Activated naive CD8-positive, alpha-beta T cell treated with anti-CD3 and anti-CD28 coated beads, Interleukin-2, amount 50 U/mL, for 24 hours (primary cell): ENCODE measurements around the gene SLC44A5.
"Not testable (repeated sequence)": the region's sequence is repeated elsewhere in the genome, so short reads cannot be mapped to it uniquely, and the experiment has no call there.

Experiments used
- ATAC-seq: fragments of 150-1000 bp; cut with Tn5 transposase; one replicate; pipeline ENCODE4 v1.10.0; 2021
- DNase-seq: peaks from one replicate; pipeline ENCODE4 v3.0.0; 2021
- H3K27ac Mint-ChIP-seq: one replicate; pipeline ENCODE4 v1.8.0; 2021; ENCODE audit warnings: mild to moderate bottlenecking, mixed read lengths
- H3K27me3 Mint-ChIP-seq: one replicate; pipeline ENCODE4 v1.8.0; 2021; ENCODE audit warnings: mixed read lengths
- H3K36me3 Mint-ChIP-seq: one replicate; pipeline ENCODE4 v1.8.0; 2021; ENCODE audit warnings: low read depth, mixed read lengths
- H3K4me1 Mint-ChIP-seq: one replicate; pipeline ENCODE4 v1.8.0; 2021; ENCODE audit warnings: mixed read lengths
- H3K4me3 Mint-ChIP-seq: one replicate; pipeline ENCODE4 v1.8.0; 2021; ENCODE audit warnings: mild to moderate bottlenecking, moderate library complexity, mixed read lengths
- H3K9me3 Mint-ChIP-seq: one replicate; pipeline ENCODE4 v1.8.0; 2021; ENCODE audit warnings: mixed read lengths

Gene SLC44A5

GRCh38 chr1:75520862-75521475 is 89.9 kb downstream of the SLC44A5 start:
- ATAC-seq: no peak

DNA sequence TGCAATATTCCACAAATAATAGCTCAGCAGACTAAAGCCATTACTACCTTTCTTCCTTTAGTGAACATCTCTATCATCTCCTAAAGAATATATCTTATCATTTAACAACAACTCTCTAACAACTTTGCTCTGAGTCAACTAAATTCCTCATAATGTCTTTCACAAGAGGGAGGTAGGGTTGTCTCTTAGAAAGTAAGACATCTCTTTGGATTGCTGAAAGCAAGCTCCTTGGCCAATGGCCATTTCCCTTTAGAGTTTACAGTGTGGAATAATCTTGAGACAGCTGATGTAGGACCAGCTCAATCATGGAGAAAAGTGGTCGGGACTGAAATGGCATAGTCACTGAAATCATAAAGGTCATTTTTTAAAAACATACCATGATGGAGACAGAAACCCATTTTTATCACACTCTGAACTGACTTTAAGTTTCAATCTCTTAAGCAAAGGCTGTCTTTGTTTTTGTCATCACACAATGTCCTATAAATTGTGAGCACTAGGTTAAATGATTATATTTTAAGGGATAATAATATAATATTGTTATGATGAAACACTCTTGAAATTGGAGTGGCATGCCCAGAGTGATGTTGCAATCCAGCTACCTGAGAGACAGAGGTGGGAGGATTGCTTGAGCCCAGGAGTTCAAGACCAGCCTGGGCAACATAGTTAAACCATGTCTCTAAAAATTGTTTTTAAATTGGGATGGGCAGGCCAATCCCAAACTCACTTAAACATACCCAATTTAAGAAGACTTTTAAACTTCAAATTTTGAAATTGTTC is 91.1 kb downstream of the SLC44A5 start:
- no peak for ATAC-seq
- Mint-ChIP-seq H3K4me1 (no peaks in the 10 kb centered on the region), H3K36me3 (no peaks in the 10 kb centered on the region), H3K27ac (no peak overlapping the region), H3K4me3 (no peak overlapping the region), H3K9me3 (no peaks in the 10 kb centered on the region), H3K27me3 (no peaks in the 10 kb centered on the region)
- no peak for DNase-seq

More at GRCh38 chr1:75520862-75521475, 89.9 kb downstream of the SLC44A5 start:
- no peak overlapping the region for H3K4me3 Mint-ChIP-seq
- DNase-seq: no peak
- no peaks in the 10 kb centered on the region for H3K9me3 Mint-ChIP-seq
- H3K27ac Mint-ChIP-seq: no peak overlapping the region
- no peaks in the 10 kb centered on the region for H3K27me3 Mint-ChIP-seq
- no peaks in the 10 kb centered on the region for H3K36me3 Mint-ChIP-seq
- no peaks in the 10 kb centered on the region for H3K4me1 Mint-ChIP-seq

DNA sequence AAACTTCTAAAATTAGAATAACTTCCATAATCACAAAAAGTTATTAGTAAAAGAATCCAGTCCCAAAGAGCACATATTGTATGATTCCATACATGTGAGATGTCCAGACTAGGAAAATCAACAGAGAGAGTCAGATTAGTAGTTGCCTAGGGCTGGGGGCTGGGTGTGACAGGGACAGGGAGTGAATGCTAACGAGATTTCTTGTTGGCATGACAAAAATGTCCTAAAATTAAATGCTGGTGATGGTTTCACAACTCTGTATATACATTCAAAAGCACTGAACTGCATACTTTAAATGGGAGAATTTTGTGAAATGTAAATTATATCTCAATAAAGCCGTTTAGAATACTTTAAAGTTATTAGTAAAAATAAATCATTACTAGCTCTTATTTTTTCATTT is 92.2 kb downstream of the SLC44A5 start:
- no peak for ATAC-seq
- Mint-ChIP-seq H3K9me3 (no peaks in the 10 kb centered on the region), H3K27me3 (no peaks in the 10 kb centered on the region), H3K4me3 (no peak overlapping the region), H3K27ac (no peak overlapping the region), H3K36me3 (no peaks in the 10 kb centered on the region), H3K4me1 (no peaks in the 10 kb centered on the region)
- DNase-seq: no peak

GRCh38 chr1:75514270-75514669 is 96.6 kb downstream of the SLC44A5 start:
- DNase-seq (no peak), ATAC-seq (no peak)
- Mint-ChIP-seq H3K4me1 (no peaks in the 10 kb centered on the region), H3K27me3 (no peaks in the 10 kb centered on the region), H3K27ac (no peak overlapping the region), H3K9me3 (peaks cover 5% of the 10 kb centered on the region), H3K36me3 (no peaks in the 10 kb centered on the region), H3K4me3 (no peak overlapping the region)

DNA sequence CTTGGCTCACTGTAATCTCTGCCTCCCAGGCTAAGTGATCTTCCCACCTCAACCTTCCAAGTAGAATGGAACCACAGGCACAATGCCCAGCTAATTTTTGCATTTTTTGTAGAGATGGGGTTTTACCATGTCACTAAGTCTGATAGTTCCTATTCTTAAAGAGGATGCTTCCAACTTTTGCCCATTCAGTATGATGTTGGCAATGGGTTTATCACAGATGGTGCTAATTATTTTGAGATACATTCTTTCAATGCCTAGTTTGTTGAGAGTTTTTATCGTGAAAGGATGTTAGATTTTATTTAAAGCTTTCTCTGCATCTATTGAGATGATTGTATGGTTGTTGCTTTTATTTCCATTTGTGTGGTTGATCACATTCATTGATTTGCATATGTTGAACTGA is 103.9 kb downstream of the SLC44A5 start:
- no peak for ATAC-seq
- Mint-ChIP-seq H3K27ac (no peak overlapping the region), H3K4me3 (no peak overlapping the region)

GRCh38 chr1:75503221-75503974 is 107.5 kb downstream of the SLC44A5 start:
- ATAC-seq (no peak), DNase-seq (no peak)
- no peak overlapping the region for H3K4me3 Mint-ChIP-seq
- H3K4me1 Mint-ChIP-seq: no peaks in the 10 kb centered on the region
- H3K36me3 Mint-ChIP-seq: no peaks in the 10 kb centered on the region
- H3K27me3 Mint-ChIP-seq: peaks cover 9% of the 10 kb centered on the region
- no peaks in the 10 kb centered on the region for H3K9me3 Mint-ChIP-seq
- H3K27ac Mint-ChIP-seq: no peak overlapping the region

More for the DNA sequence above, 103.9 kb downstream of the SLC44A5 start:
- no peaks in the 10 kb centered on the region for H3K36me3 Mint-ChIP-seq
- peaks cover 9% of the 10 kb centered on the region for H3K27me3 Mint-ChIP-seq
- DNase-seq: no peak
- peaks cover 5% of the 10 kb centered on the region for H3K9me3 Mint-ChIP-seq
- H3K4me1 Mint-ChIP-seq: no peaks in the 10 kb centered on the region

- Mint-ChIP-seq H3K27me3 (peaks cover 5% of the 10 kb centered on the region), H3K27ac (no peak overlapping the region), H3K9me3 (no peaks in the 10 kb centered on the region), H3K4me3 (no peak overlapping the region), H3K4me1 (no peaks in the 10 kb centered on the region), H3K36me3 (no peaks in the 10 kb centered on the region)
- DNase-seq (no peak), ATAC-seq (no peak)
Measured at GRCh38 chr1:75502776-75503175, 108.1 kb downstream of the SLC44A5 start.

GRCh38 chr1:75501577-75502295 is 109.2 kb downstream of the SLC44A5 start:
- no peaks in the 10 kb centered on the region for H3K4me1 Mint-ChIP-seq
- no peak overlapping the region for H3K27ac Mint-ChIP-seq
- ATAC-seq (no peak), DNase-seq (no peak)
- peaks cover 5% of the 10 kb centered on the region for H3K27me3 Mint-ChIP-seq
- no peaks in the 10 kb centered on the region for H3K36me3 Mint-ChIP-seq
- no peak overlapping the region for H3K4me3 Mint-ChIP-seq
- peaks cover 4% of the 10 kb centered on the region for H3K9me3 Mint-ChIP-seq

DNA sequence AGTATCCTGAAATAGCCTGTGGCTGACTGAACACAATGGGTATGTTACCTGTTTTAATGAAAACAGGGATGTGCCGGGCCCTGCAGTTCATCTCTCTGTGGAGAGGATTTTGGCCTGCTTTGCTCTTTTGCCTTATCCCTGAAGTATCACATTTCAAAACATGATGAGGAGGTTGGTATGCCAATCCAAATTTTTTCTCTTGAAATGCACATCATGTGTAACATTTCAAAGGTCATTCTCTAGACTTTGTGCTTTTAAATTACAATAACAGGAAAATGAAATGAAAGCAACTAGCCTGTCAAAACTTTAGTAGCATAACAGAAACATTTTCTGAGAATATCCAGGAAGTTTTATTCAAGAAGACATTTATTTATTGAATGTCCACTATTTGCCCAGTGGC is 118.9 kb downstream of the SLC44A5 start:
- Mint-ChIP-seq H3K4me1 (no peaks in the 10 kb centered on the region), H3K36me3 (no peaks in the 10 kb centered on the region), H3K9me3 (peaks cover 4% of the 10 kb centered on the region), H3K4me3 (no peak overlapping the region), H3K27me3 (no peaks in the 10 kb centered on the region), H3K27ac (no peak overlapping the region)
- no peak for DNase-seq
- no peak for ATAC-seq

DNA sequence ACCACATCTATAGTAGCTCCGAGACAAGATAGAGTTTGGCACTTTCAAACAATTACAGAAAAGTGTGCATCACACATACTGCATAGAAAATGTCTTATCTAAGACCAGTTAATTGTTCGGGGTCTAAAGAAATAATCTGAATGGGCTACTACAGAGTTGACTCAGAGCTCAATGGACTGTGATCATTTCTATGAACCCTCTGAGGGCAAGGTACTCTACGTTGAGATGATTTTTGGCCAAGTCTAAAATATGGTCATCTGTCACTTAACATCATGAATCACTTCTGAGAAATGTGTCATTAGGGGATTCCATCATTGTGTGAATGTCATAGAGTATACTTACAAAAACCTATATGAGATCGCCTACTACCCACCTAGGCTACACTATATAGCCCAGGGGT is 123.5 kb downstream of the SLC44A5 start:
- DNase-seq (no peak), ATAC-seq (no peak)
- Mint-ChIP-seq H3K36me3 (no peaks in the 10 kb centered on the region), H3K9me3 (peaks cover 16% of the 10 kb centered on the region), H3K27ac (no peak overlapping the region), H3K4me1 (no peaks in the 10 kb centered on the region), H3K4me3 (no peak overlapping the region), H3K27me3 (no peaks in the 10 kb centered on the region)

DNA sequence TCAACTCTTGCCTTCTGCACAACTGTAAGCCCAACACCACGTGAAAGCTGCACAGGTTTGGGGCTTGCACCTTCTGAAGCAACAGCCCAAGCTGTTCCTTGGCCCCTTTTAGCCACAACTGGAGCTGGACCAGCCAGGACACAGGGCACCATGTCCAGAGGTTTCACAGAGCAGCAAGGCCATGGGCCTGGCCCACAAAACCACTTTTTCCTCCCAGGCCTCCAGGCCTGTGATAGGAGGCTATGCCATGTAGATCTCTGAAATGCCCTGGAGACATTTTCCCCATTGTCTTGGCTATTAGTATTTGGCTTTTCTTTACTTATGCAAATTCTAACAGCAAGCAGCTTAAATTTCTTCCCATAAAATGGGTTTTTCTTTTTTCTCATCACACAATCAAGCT is 126.1 kb downstream of the SLC44A5 start:
- Mint-ChIP-seq H3K27me3 (no peaks in the 10 kb centered on the region), H3K36me3 (no peaks in the 10 kb centered on the region), H3K9me3 (peaks cover 16% of the 10 kb centered on the region), H3K4me3 (no peak overlapping the region), H3K27ac (no peak overlapping the region), H3K4me1 (no peaks in the 10 kb centered on the region)
- ATAC-seq: no peak
- no peak for DNase-seq

GRCh38 chr1:75482951-75483350 is 128.0 kb downstream of the SLC44A5 start:
- Mint-ChIP-seq H3K9me3 (peaks cover 16% of the 10 kb centered on the region), H3K4me3 (no peak overlapping the region), H3K36me3 (no peaks in the 10 kb centered on the region), H3K27me3 (no peaks in the 10 kb centered on the region), H3K4me1 (no peaks in the 10 kb centered on the region), H3K27ac (no peak overlapping the region)
- no peak for DNase-seq
- no peak for ATAC-seq

GRCh38 chr1:75476486-75476885 is 134.4 kb downstream of the SLC44A5 start:
- not testable (repeated sequence) for H3K4me1 Mint-ChIP-seq, H3K36me3 Mint-ChIP-seq, H3K27ac Mint-ChIP-seq, H3K27me3 Mint-ChIP-seq, H3K9me3 Mint-ChIP-seq, DNase-seq, ATAC-seq, H3K4me3 Mint-ChIP-seq

GRCh38 chr1:75475696-75476095 is 135.2 kb downstream of the SLC44A5 start:
- peaks cover 1% of the 10 kb centered on the region for H3K4me1 Mint-ChIP-seq
- DNase-seq: no peak
- H3K27me3 Mint-ChIP-seq: no peaks in the 10 kb centered on the region
- H3K9me3 Mint-ChIP-seq: peaks cover 6% of the 10 kb centered on the region
- no peak for ATAC-seq
- H3K27ac Mint-ChIP-seq: no peak overlapping the region
- no peak overlapping the region for H3K4me3 Mint-ChIP-seq
- H3K36me3 Mint-ChIP-seq: no peaks in the 10 kb centered on the region
